Activated naive CD4-positive, alpha-beta T cell treated with anti-CD3 and anti-CD28 coated beads, Interleukin-2, amount 10 ng/mL, durations not matched to agents 7 days and 5 days (primary cell): ENCODE measurements around the gene TBCD.
"Not testable (repeated sequence)": the region's sequence is repeated elsewhere in the genome, so short reads cannot be mapped to it uniquely, and the experiment has no call there.

Experiments used
- CTCF ChIA-PET: fragments of 350-600 bp; sonication (Branson Sonifier 250); formaldehyde crosslinking; loops from one replicate; lab custom pipeline; 2021; ENCODE audit warnings: antibody characterized with exemption; lab: Charles Lee
- DNase-seq: peaks from one replicate; pipeline ENCODE4 v3.0.0-alpha.2; 2020
- H3K27ac Mint-ChIP-seq: one replicate; pipeline ENCODE4 v1.8.0; 2021; ENCODE audit warnings: mild to moderate bottlenecking, moderate library complexity, mixed read lengths
- H3K27me3 Mint-ChIP-seq: one replicate; pipeline ENCODE4 v1.8.0; 2021; ENCODE audit warnings: mild to moderate bottlenecking, mixed read lengths
- H3K36me3 Mint-ChIP-seq: one replicate; pipeline ENCODE4 v1.8.0; 2021; ENCODE audit warnings: mixed read lengths
- H3K4me1 Mint-ChIP-seq: one replicate; pipeline ENCODE4 v1.8.0; 2021; ENCODE audit warnings: mixed read lengths
- H3K4me3 Mint-ChIP-seq: one replicate; pipeline ENCODE4 v1.8.0; 2021; ENCODE audit warnings: mild to moderate bottlenecking, moderate library complexity, mixed read lengths
- H3K9me3 Mint-ChIP-seq: one replicate; pipeline ENCODE4 v1.8.0; 2021; ENCODE audit warnings: mixed read lengths

The TBCD gene

DNA sequence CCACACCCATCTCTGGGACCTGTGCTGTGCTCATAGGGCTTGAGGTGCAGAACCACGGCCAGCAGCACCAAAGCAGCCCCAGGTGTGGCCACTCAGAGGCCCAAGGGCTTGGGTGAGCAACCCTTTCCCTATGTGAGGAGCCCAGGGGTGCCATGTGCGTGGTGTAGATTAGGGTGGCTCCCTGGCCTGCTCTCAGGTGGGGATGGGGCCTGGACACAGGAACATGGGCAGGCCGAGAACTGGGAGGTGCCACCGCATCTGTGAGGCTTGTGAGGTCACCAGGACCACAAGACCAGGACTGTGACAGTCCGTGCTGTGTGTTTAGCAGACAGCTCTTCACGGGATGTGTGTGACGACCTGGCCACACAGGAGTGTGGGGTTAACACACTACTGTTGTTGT is 191.5 kb downstream of the TBCD start:
- DNase-seq = no peak
- CTCF ChIA-PET = no interaction called here
- H3K4me3 Mint-ChIP-seq = no peak overlapping the region

DNA sequence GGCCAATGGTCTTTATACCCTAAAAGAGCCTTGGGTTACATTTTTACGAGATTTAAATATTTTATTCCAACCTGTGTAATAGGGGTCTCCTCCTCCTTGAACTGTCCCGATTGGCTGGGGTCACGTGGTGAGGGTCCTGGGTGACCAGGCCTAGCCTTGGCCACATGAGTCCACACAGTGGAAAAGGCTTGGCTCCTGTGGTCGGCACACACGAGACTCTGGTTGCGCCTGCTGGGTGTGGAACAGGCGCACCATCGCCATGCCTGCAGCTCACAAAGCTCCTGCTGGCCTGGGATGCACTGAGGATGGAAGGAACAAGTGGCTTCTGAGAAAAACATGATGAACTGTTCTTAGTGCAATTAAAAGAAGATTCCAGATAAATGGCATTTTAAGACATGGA is 191.9 kb downstream of the TBCD start:
- Mint-ChIP-seq H3K36me3 (peaks cover 67% of the 10 kb centered on the region), H3K9me3 (peaks cover 34% of the 10 kb centered on the region)

More for the DNA sequence above, 191.5 kb downstream of the TBCD start:
- no peaks in the 10 kb centered on the region for H3K4me1 Mint-ChIP-seq
- H3K27me3 Mint-ChIP-seq = no peaks in the 10 kb centered on the region
- H3K27ac Mint-ChIP-seq = no peak overlapping the region
- H3K36me3 Mint-ChIP-seq = peaks cover 71% of the 10 kb centered on the region
- peaks cover 34% of the 10 kb centered on the region for H3K9me3 Mint-ChIP-seq

DNA sequence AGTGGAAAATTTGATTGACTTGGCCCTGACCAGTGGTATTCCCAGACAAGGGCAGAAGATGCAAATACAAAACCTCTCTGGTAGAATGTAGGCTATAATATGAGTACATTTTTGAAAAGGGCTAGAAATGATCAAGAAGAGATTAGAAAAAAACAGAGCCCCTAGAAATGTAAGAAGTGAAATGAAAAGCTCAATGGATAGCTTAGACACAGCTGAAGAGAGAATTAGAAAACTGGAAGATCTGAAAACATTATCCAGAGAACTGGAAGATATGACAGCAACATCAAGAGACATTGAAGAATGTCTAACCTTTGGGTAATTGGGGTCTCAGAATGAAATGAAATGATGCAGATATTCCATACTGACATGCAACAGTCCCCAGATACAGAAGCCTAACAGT is 193.1 kb downstream of the TBCD start:
- H3K27me3 Mint-ChIP-seq = no peaks in the 10 kb centered on the region
- H3K4me3 Mint-ChIP-seq = no peak overlapping the region
- no peak overlapping the region for H3K27ac Mint-ChIP-seq
- CTCF ChIA-PET = interaction anchor here (1.2 kb wide), 1 partner anchor 139 kb away, joined by 3 read pairs; no protein-coding TSS in a partner anchor
- no peak for DNase-seq
- no peaks in the 10 kb centered on the region for H3K4me1 Mint-ChIP-seq
- peaks cover 34% of the 10 kb centered on the region for H3K9me3 Mint-ChIP-seq
- peaks cover 67% of the 10 kb centered on the region for H3K36me3 Mint-ChIP-seq

More for the DNA sequence above, 191.9 kb downstream of the TBCD start:
- H3K4me3 Mint-ChIP-seq = no peak overlapping the region
- no peaks in the 10 kb centered on the region for H3K4me1 Mint-ChIP-seq
- no peaks in the 10 kb centered on the region for H3K27me3 Mint-ChIP-seq
- no peak overlapping the region for H3K27ac Mint-ChIP-seq
- CTCF ChIA-PET = no interaction called here
- DNase-seq = no peak

DNA sequence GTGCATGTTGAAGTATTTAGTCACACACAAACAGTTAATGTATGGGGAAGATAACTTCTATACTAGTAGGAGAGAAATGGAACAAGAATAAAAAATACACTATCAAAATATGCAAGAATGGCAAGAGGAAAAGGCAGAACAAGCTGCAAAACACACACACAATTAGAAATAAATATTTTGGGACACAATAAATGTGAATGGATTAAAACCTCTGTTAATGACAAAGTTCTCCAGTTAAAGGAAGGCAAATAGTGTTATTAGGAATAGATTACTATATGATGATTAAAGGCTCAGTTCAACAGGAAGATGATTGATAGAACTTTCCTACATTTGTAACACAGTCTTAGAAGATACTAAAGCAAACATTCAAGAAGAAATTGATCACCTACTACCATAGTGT is 194.2 kb downstream of the TBCD start:
- no peak overlapping the region for H3K4me3 Mint-ChIP-seq
- CTCF ChIA-PET = no interaction called here
- no peaks in the 10 kb centered on the region for H3K4me1 Mint-ChIP-seq
- peak overlapping the region; percentile 0 for H3K27ac Mint-ChIP-seq
- peaks cover 34% of the 10 kb centered on the region for H3K9me3 Mint-ChIP-seq
- no peak for DNase-seq
- H3K36me3 Mint-ChIP-seq = peaks cover 68% of the 10 kb centered on the region
- no peaks in the 10 kb centered on the region for H3K27me3 Mint-ChIP-seq

DNA sequence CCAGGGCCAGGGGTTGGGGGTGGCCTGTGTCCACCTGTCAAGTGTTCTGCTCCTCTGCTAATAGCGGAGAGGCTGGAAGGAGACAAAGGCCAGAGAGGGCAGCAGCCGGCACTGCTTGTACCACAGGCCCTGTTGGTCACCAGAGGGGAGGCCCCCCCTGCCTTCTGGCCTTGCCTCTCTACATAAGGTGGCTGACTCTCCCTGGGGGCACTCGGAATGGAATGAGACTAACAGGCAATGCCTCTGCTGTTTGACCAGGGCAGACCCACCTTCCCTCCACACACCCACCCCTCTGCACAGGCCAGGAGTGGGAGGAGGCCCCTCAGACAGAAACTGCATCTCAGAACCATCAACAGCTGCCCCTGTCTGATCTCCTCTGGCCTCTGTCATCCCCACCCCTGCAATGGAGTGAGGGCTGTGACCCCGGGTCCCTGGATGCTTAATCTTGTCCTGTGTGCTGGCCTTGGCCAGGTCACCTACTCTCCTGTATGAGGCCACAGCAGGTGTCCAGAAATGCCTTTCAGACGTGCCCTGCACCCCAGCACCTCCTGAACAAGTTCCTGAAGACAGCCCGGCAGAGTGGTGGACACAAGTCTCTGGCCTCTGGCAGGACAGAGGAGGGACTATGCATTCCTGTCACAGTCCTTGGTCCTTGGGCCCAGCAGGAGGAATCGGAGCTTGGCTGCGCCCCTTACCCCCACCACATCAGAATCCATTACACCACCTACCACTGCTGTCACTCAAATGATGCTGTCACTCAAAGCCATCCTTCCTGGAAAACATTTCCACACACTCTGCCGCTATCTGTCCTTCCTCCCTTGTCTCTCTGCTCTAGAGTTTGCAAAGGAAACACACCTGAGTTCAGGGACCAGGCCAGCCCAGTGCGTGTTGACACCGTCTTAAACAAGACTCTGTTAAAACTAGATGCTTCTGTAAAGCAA is 195.5 kb downstream of the TBCD start:
- Mint-ChIP-seq H3K9me3 (peaks cover 38% of the 10 kb centered on the region), H3K27me3 (no peaks in the 10 kb centered on the region), H3K27ac (no peak overlapping the region), H3K4me1 (no peaks in the 10 kb centered on the region), H3K36me3 (peaks cover 59% of the 10 kb centered on the region), H3K4me3 (no peak overlapping the region)
- CTCF ChIA-PET = no interaction called here
- DNase-seq = peak; percentile 5

DNA sequence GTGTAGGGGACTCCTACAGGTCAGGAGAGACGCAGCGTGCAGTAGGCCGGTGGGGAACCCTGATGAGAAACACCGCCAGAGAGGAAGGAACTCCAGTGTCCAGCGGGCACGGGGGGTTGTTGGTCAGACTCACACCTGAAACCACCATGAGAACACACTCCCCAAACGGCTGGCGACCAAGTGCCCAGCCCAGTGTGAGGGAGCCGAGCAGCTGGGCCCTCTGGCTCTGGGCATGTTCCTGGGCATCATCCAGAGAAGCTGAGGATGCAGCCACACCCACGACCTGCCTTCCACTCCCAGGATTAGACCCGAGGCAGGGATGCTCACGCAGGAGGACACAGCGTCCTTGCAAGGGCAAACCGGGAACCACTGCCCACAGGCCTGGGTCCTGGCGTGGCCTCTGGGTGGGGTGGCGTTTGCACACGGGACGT is 196.2 kb downstream of the TBCD start:
- Mint-ChIP-seq H3K27ac (no peak overlapping the region), H3K27me3 (no peaks in the 10 kb centered on the region), H3K4me1 (no peaks in the 10 kb centered on the region), H3K9me3 (peaks cover 40% of the 10 kb centered on the region), H3K4me3 (no peak overlapping the region), H3K36me3 (peaks cover 55% of the 10 kb centered on the region)
- CTCF ChIA-PET = no interaction called here
- DNase-seq = peak; percentile 18

DNA sequence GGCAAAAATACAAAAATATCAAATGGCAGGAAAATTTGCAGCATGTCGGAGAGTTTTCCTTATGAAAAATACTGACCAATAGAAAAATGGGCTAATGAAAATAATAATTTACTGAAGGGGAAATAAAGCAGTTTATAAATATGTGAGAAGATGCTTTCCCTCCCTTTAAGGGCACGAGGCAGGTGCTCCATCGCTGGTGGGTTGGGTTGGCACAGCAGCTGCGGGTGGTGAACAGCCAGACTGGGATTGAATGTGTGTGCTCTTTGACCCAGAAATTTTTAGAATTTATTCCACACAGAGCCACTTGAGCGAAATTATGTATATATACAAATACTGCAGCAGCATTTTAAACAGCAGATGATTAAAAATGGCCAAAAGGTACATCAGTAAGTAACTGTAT is 197.1 kb downstream of the TBCD start:
- CTCF ChIA-PET = no interaction called here
- Mint-ChIP-seq H3K27me3 (no peaks in the 10 kb centered on the region), H3K9me3 (peaks cover 42% of the 10 kb centered on the region), H3K27ac (no peak overlapping the region), H3K4me1 (no peaks in the 10 kb centered on the region), H3K4me3 (no peak overlapping the region), H3K36me3 (peaks cover 54% of the 10 kb centered on the region)
- no peak for DNase-seq

DNA sequence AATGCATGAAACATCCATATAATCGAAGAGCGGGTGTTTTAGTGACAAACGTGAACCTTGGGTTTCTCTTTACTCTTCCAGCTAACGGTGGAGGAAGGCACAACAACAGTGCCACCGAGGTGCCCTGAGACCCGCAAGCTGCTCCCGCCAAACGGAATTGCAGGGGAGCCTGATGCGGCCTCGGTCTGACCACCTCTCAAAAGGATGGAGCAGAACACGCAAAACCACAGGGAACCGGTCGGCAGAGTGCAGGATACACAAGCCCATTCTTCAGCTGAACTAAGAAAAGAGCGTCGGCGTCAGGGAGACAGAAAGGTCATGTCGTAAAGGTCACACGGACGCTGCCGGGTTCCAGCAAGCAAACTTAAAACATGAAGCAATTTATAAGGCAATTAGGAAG is 197.5 kb downstream of the TBCD start:
- peaks cover 41% of the 10 kb centered on the region for H3K9me3 Mint-ChIP-seq
- H3K4me3 Mint-ChIP-seq = no peak overlapping the region
- peak; percentile 19 for DNase-seq
- H3K36me3 Mint-ChIP-seq = peaks cover 53% of the 10 kb centered on the region
- CTCF ChIA-PET = no interaction called here
- H3K4me1 Mint-ChIP-seq = no peaks in the 10 kb centered on the region
- H3K27me3 Mint-ChIP-seq = no peaks in the 10 kb centered on the region
- no peak overlapping the region for H3K27ac Mint-ChIP-seq

DNA sequence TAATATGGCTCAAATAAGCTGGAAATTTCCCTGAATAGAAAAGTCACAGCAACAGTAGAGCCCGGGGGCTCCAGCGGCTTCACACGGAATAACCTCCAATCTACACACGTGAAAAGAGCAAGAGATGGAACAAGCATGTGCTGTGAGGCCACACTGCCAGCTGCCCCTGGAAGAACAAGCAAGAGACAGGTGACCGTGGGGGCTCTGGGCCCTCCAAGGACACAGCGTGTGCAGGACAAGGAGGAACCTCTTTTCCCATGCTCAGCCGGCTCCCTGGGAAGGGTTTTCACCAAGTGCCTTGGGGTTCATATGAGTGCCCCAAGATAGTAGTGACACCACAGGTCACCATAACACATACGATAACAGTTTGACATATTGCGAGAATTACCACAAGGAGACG is 198.1 kb downstream of the TBCD start:
- peaks cover 41% of the 10 kb centered on the region for H3K9me3 Mint-ChIP-seq
- peaks cover 52% of the 10 kb centered on the region for H3K36me3 Mint-ChIP-seq

DNA sequence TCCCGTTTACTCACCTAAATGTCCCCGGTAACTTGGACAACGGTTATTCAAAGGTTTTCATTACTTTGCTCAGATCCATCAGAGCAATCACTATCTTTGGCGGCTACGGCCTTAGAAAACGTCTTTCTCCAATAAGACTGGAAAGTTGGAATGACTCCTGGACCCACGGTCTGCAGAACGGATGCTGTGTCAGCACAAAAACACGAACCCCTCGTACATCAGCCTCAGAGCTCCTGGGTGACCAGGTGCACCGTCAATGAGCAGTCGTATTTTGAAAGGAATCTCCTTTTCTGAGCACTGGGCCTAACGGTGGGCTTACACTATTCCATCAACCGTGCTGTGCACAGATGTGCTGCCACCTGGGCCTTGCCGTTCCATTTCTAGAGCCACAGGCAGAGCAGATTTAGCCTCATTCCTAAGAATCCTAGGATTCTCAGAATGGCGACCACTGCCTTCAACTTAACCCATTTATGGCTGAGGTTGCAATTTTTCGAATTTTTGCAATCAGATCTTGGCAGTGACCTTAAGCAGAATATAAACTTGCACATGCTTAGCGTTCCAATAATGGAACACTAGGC is 198.7 kb downstream of the TBCD start:
- CTCF ChIA-PET = no interaction called here
- Mint-ChIP-seq H3K27me3 (no peaks in the 10 kb centered on the region), H3K27ac (no peak overlapping the region), H3K36me3 (peaks cover 50% of the 10 kb centered on the region), H3K4me3 (no peak overlapping the region), H3K4me1 (no peaks in the 10 kb centered on the region), H3K9me3 (peaks cover 41% of the 10 kb centered on the region)
- peak; percentile 9 for DNase-seq

More for the DNA sequence above, 198.1 kb downstream of the TBCD start:
- CTCF ChIA-PET = no interaction called here
- peak; percentile 16 for DNase-seq
- no peaks in the 10 kb centered on the region for H3K27me3 Mint-ChIP-seq
- H3K4me1 Mint-ChIP-seq = no peaks in the 10 kb centered on the region
- no peak overlapping the region for H3K27ac Mint-ChIP-seq
- H3K4me3 Mint-ChIP-seq = no peak overlapping the region

DNA sequence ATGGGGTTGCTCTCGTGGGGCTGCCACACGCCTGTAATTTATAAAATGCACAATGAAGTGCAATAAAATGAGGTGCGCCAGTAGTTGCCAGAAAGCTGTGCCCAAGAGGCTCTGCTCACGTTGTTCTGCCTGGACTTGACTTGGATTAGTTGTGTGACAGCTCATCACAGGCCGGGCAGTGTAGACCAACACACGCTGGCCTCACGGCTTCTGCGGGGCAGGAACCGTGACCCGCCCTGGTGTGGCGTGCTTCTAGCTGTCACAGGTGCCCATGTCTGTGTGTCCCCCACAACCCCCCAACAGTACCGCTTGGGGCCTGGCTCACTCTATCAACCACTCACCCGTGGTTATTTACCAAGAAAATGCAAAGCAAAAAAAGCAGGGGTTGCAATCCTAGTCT is 200.2 kb downstream of the TBCD start:
- H3K9me3 Mint-ChIP-seq = peaks cover 34% of the 10 kb centered on the region
- CTCF ChIA-PET = no interaction called here
- no peak overlapping the region for H3K4me3 Mint-ChIP-seq
- no peaks in the 10 kb centered on the region for H3K27me3 Mint-ChIP-seq
- H3K36me3 Mint-ChIP-seq = peaks cover 45% of the 10 kb centered on the region
- DNase-seq = no peak
- H3K4me1 Mint-ChIP-seq = no peaks in the 10 kb centered on the region
- no peak overlapping the region for H3K27ac Mint-ChIP-seq

DNA sequence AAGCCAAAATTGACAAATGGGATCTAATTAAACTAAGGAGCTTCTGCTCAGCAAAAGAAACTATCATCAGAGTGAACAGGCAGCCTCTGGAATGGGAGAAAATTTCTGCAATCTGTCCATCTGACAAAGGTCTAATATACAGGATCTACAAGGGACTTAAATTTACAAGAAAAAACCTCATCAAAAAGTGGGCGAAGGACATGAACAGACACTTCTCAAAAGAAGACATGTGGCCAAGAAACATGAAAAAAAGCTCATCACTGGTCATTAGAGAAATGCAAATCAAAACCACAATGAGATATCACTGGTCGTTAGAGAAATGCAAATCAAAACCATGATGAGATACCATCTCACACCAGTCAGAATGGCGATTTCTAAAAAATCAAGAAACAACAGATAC is 203.2 kb downstream of the TBCD start:
- H3K4me1 Mint-ChIP-seq, H3K4me3 Mint-ChIP-seq, CTCF ChIA-PET, DNase-seq, H3K27me3 Mint-ChIP-seq, H3K27ac Mint-ChIP-seq: not testable (repeated sequence)
- Mint-ChIP-seq H3K9me3 (peaks cover 38% of the 10 kb centered on the region), H3K36me3 (peaks cover 37% of the 10 kb centered on the region)

DNA sequence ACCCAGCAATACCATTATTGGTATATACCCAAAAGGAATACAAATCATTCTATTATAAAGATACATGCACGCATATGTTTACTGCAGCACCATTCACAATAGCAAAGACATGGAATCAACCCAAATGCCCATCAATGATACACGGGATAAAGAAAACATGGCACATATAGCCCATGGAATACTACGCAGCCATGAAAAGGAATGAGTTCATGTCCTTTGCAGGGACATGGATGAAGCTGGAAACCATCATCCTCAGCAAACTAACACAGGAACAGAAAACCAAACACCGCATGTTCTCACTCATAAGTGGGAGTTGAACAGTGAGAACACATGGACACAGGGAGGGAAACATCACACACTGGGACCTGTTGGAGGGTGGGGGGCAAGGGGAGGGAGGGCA is 203.8 kb downstream of the TBCD start:
- H3K27me3 Mint-ChIP-seq, DNase-seq, H3K4me1 Mint-ChIP-seq, H3K4me3 Mint-ChIP-seq, CTCF ChIA-PET, H3K27ac Mint-ChIP-seq: not testable (repeated sequence)
- Mint-ChIP-seq H3K9me3 (peaks cover 38% of the 10 kb centered on the region), H3K36me3 (peaks cover 35% of the 10 kb centered on the region)

DNA sequence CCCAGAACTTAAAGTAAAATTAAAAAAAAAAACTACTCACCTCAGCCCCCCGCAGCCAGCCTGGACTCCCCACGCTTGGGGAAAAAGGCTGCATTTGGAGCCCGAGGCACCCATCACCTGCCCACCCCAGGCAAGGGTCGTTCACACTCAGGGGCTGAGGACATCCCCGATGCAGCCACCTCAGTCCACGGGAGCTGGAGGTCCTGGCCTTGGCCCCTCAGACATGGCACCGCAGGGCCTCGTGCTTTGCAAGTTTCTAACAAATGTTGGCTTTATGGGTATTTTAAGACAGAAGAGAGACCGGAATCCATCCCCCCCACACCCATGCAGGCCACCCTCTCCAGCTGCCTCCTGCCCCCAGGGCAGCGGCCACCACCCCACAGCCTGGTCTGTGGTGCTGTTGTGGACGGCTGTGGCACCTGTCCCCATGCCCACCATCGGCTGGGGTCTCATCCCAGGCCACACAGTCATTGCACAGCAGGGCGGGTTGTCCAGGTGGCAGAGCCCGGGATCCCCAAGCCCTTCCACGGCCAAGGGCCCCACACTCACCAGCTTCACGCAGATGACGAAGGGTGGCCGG is 204.4 kb downstream of the TBCD start:
- Mint-ChIP-seq H3K4me1 (no peaks in the 10 kb centered on the region), H3K9me3 (peaks cover 38% of the 10 kb centered on the region), H3K27ac (no peak overlapping the region), H3K36me3 (peaks cover 35% of the 10 kb centered on the region), H3K27me3 (no peaks in the 10 kb centered on the region), H3K4me3 (no peak overlapping the region)
- CTCF ChIA-PET = no interaction called here
- no peak for DNase-seq
